HCT116 (cell line): Measurements from ENCODE around the gene ELK3. TPM values are rescaled to one million over a fixed set of nuclear protein-coding genes. Genes with fewer than 3 reads are reported as not detected.

Source experiments
- ATAC-seq: fragments of 200-7000 bp; cut with Tn5 transposase; 2 replicates; pipeline ENCODE4 v1.9.1; 2020; ENCODE audit warnings: mild to moderate bottlenecking, moderate library complexity
- BruUV-seq: library from RNA; stranded (reverse); fragments of 400-500 nt; replicated peaks from 2 replicates; lab custom pipeline; 2021; lab: Mats Ljungman, UMichigan
- CTCF ChIA-PET: fragments of 300-600 bp; sonication (Branson Sonifier 250); formaldehyde crosslinking; loops from one replicate; lab custom pipeline; 2021; ENCODE audit warnings: antibody characterized with exemption; lab: Charles Lee
- POLR2A ChIA-PET: fragments of 300-600, 350-600 bp; sonication (Branson Sonifier 250); formaldehyde crosslinking; loops from one replicate; lab custom pipeline; 2021; ENCODE audit warnings: antibody characterized with exemption; lab: Charles Lee
- RAD21 ChIA-PET, 2 experiments: fragments of 300-600 bp; sonication (Branson Sonifier 250); formaldehyde crosslinking; loops; one replicate each; lab custom pipeline; 2023; ENCODE audit warnings: low total read pairs in 2 of 2; ENCODE audit not compliant: uncharacterized antibody in 2 of 2, unreplicated experiment in 2 of 2, low non-redundant PET in 1 of 2; lab: Charles Lee
- DNase-seq: peaks from one replicate; pipeline ENCODE4 v3.0.0-alpha.2; 2010; ENCODE audit warnings: low read depth, low spot score
- H2AFZ ChIP-seq: fragments of 200-600 bp; shearing (Covaris generic), sonication (generic); 2 replicates; pipeline ENCODE4 v1.6.1; 2017; ENCODE audit warnings: low read depth, mixed run types, mixed read lengths, antibody characterized with exemption, low read length; ENCODE audit not compliant: poor library complexity, severe bottlenecking
- H3K27ac ChIP-seq: 2 replicates; pipeline ENCODE4 v1.5.1; 2012; ENCODE audit warnings: low read depth, low read length
- H3K27me3 ChIP-seq: fragments of 200-600 bp; sonication (generic); 2 replicates; pipeline ENCODE4 v1.6.1; 2016; ENCODE audit warnings: mixed run types, low read length, mixed read lengths; ENCODE audit not compliant: insufficient read depth
- H3K36me3 ChIP-seq, 2 experiments: fragments of 200-500 bp in 1 of 2; fragments of 200-600 bp in 1 of 2; sonication (Bioruptor generic) in 1 of 2; sonication (generic) in 1 of 2; 2 replicates each; pipeline versions ENCODE4 v1.5.1 to v1.6.1; 2014 to 2016; ENCODE audit warnings: low read length in 2 of 2, inconsistent platforms in 1 of 2, mixed read lengths in 1 of 2, mixed run types in 1 of 2; ENCODE audit not compliant: insufficient read depth in 2 of 2, control insufficient read depth in 1 of 2
- H3K4me1 ChIP-seq, 2 experiments: fragments of 200-600 bp in 1 of 2; sonication (generic) in 1 of 2; 2 replicates each; pipeline versions ENCODE4 v1.5.1 to v1.6.1; 2012 to 2017; ENCODE audit warnings: low read length in 2 of 2, inconsistent platforms in 1 of 2, mild to moderate bottlenecking in 1 of 2, mixed read lengths in 1 of 2, mixed run types in 1 of 2, moderate library complexity in 1 of 2; ENCODE audit not compliant: insufficient read depth in 2 of 2, control insufficient read depth in 1 of 2
- H3K4me2 ChIP-seq: fragments of 200-600 bp; sonication (generic); 2 replicates; pipeline ENCODE4 v1.6.1; 2017; ENCODE audit warnings: mixed run types, low read length, mixed read lengths
- H3K4me3 ChIP-seq, 2 experiments: fragments of 200-600 bp in 1 of 2; sonication (generic) in 1 of 2; replicated peaks in 1 of 2; 2 replicates each; pipeline ENCODE4 v1.5.1; 2011 to 2016; ENCODE audit warnings: low read length in 2 of 2, control low read depth in 1 of 2, low read depth in 1 of 2, mild to moderate bottlenecking in 1 of 2, mixed read lengths in 1 of 2, mixed run types in 1 of 2
- H3K79me2 ChIP-seq: fragments of 200-600 bp; sonication (generic); 2 replicates; pipeline ENCODE4 v1.6.1; 2017; ENCODE audit warnings: mild to moderate bottlenecking, mixed run types, low read length, moderate library complexity, mixed read lengths; ENCODE audit not compliant: insufficient read depth
- H3K9ac ChIP-seq: fragments of 200-600 bp; sonication (generic); 2 replicates; pipeline ENCODE4 v1.6.1; 2016; ENCODE audit warnings: low read length, mixed read lengths
- H3K9me2 ChIP-seq: fragments of 200-600 bp; sonication (generic), shearing (Covaris generic); 2 replicates; pipeline ENCODE4 v1.6.1; 2017; ENCODE audit warnings: mixed run types, mild to moderate bottlenecking, moderate library complexity; ENCODE audit not compliant: insufficient read depth
- H3K9me3 ChIP-seq, 2 experiments: fragments of 200-500 bp in 1 of 2; fragments of 200-600 bp in 1 of 2; sonication (Bioruptor generic) in 1 of 2; sonication (generic) in 1 of 2; 2 replicates each; pipeline ENCODE4 v1.6.1; 2014 to 2017; ENCODE audit warnings: low read length in 2 of 2, mixed read lengths in 2 of 2, inconsistent platforms in 1 of 2, low read depth in 1 of 2, mild to moderate bottlenecking in 1 of 2, mixed run types in 1 of 2, moderate library complexity in 1 of 2; ENCODE audit not compliant: control insufficient read depth in 1 of 2, insufficient read depth in 1 of 2
- H4K20me1 ChIP-seq: fragments of 200-600 bp; sonication (generic), shearing (Covaris generic); 2 replicates; pipeline ENCODE4 v1.6.1; 2017; ENCODE audit warnings: mixed run types, mild to moderate bottlenecking, moderate library complexity; ENCODE audit not compliant: insufficient read depth
- ATF3 ChIP-seq: IDR thresholded peaks from 2 replicates; pipeline ENCODE4 v1.6.1; 2012
- CBX3 ChIP-seq: IDR thresholded peaks from 2 replicates; pipeline ENCODE4 v1.6.1; 2012; ENCODE audit warnings: low read depth
- CEBPB ChIP-seq: IDR thresholded peaks from 2 replicates; pipeline ENCODE4 v1.6.1; 2012; ENCODE audit warnings: low read depth
- CTCF ChIP-seq, 3 experiments: fragments of 200-600 bp in 1 of 3; sonication (generic) in 1 of 3; IDR thresholded peaks in 2 of 3; conservative IDR thresholded peaks in 1 of 3; 2 replicates each; pipeline ENCODE4 v1.5.1; 2012 to 2017; ENCODE audit warnings: low read depth in 2 of 3, low read length in 2 of 3, antibody characterized with exemption in 1 of 3, borderline replicate concordance in 1 of 3, control low read depth in 1 of 3, mild to moderate bottlenecking in 1 of 3, mixed read lengths in 1 of 3, mixed run types in 1 of 3, moderate library complexity in 1 of 3; ENCODE audit not compliant: insufficient read depth in 1 of 3
- EGR1 ChIP-seq: IDR thresholded peaks from 2 replicates; pipeline ENCODE4 v1.6.1; 2012; ENCODE audit warnings: low read depth
- EZH2 ChIP-seq: fragments of 200-600 bp; sonication (generic); IDR thresholded peaks from 2 replicates; pipeline ENCODE4 v1.6.1; 2017; ENCODE audit warnings: antibody characterized with exemption, mixed run types
- MAX ChIP-seq: IDR thresholded peaks from 2 replicates; pipeline ENCODE4 v1.6.1; 2012
- POLR2A ChIP-seq: IDR thresholded peaks from 2 replicates; pipeline ENCODE4 v1.7.0; 2011; ENCODE audit warnings: borderline replicate concordance; ENCODE audit not compliant: insufficient read depth, insufficient read length; ENCODE audit errors: extremely low read depth
- POLR2AphosphoS5 ChIP-seq: IDR thresholded peaks from 2 replicates; pipeline ENCODE4 v1.6.1; 2011; ENCODE audit warnings: mild to moderate bottlenecking, low read depth, low read length, moderate library complexity
- RAD21 ChIP-seq: IDR thresholded peaks from 2 replicates; pipeline ENCODE4 v1.6.1; 2012; ENCODE audit warnings: low read depth, mild to moderate bottlenecking
- SP1 ChIP-seq: IDR thresholded peaks from 2 replicates; pipeline ENCODE4 v1.6.1; 2012; ENCODE audit warnings: low read depth
- SRF ChIP-seq: IDR thresholded peaks from 2 replicates; pipeline ENCODE4 v1.6.1; 2012; ENCODE audit warnings: low read depth
- TCF7L2 ChIP-seq: IDR thresholded peaks from 2 replicates; pipeline ENCODE4 v1.7.0; 2011; ENCODE audit warnings: borderline replicate concordance, inconsistent platforms; ENCODE audit not compliant: insufficient read depth, insufficient read length; ENCODE audit errors: extremely low read depth
- YY1 ChIP-seq: IDR thresholded peaks from 2 replicates; pipeline ENCODE4 v1.6.1; 2011; ENCODE audit warnings: low read length, low read depth, moderate library complexity, mild to moderate bottlenecking; ENCODE audit not compliant: insufficient replicate concordance; ENCODE audit errors: extremely low read depth
- ZBTB33 ChIP-seq: IDR thresholded peaks from 2 replicates; pipeline ENCODE4 v1.6.1; 2011; ENCODE audit warnings: mild to moderate bottlenecking, low read length, moderate library complexity; ENCODE audit not compliant: insufficient replicate concordance; ENCODE audit errors: extremely low read depth
- ZFX ChIP-seq: fragments of 450-650 bp; IDR thresholded peaks from 2 replicates; pipeline ENCODE4 v1.6.1; 2017
- ZNF274 ChIP-seq: fragments of 200-500 bp; sonication (Bioruptor generic); IDR thresholded peaks from 2 replicates; pipeline ENCODE4 v1.6.1; 2014; ENCODE audit warnings: mild to moderate bottlenecking, low read depth, low read length, inconsistent platforms
- intact Hi-C: fragments of 100-400 bp; cut with micrococcal nuclease; formaldehyde crosslinking; loops from 2 replicates; pipeline ENCODE4 v1.10.0; 2022
- total RNA-seq: library from RNA; stranded (reverse); gene quantifications from one replicate; pipeline ENCODE4 v1.2.1, GENCODE V29; 2021; ENCODE audit not compliant: unreplicated experiment

The ELK3 gene
- total RNA-seq, 1 experiment from 2014 or later = 45.6 TPM

GRCh38 chr12:96285158-96285557, 91.0 kb downstream of the ELK3 start:
- DNase-seq = no peak
- POLR2A ChIA-PET = no interaction called here
- no peaks in the 10 kb centered on the region for H3K9me2 ChIP-seq
- RAD21 ChIA-PET = no interaction called here
- no peaks in the 10 kb centered on the region for H3K27me3 ChIP-seq
- peaks cover 17 to 22% of the 10 kb centered on the region in 2 experiments; a peak in 3 of 4 replicates for H3K36me3 ChIP-seq
- H3K9ac ChIP-seq = no peak overlapping the region
- BruUV-seq = no TSS peak
- CTCF ChIA-PET = no interaction called here
- intact Hi-C loops = no loop called here
- ATAC-seq = no peak
- no peak overlapping the region for H3K4me3 ChIP-seq
- no peaks in the 10 kb centered on the region for H3K9me3 ChIP-seq
- H3K4me2 ChIP-seq = no peak overlapping the region
- no peak overlapping the region for H3K27ac ChIP-seq
- no peaks in the 10 kb centered on the region for H3K79me2 ChIP-seq
- H4K20me1 ChIP-seq = no peaks in the 10 kb centered on the region
- TF ChIP-seq SP1 = no peak
- TF ChIP-seq CTCF (IDR thresholded peaks at IDR 0.05 in 2 of 3, conservative IDR thresholded peaks at IDR 0.05 in 1 of 3; ENCODE audit: borderline replicate concordance in 1 of 3, insufficient read depth in 1 of 3, low read depth in 2 of 3, low read length in 2 of 3) = no peak
- no peak for TF ChIP-seq EZH2
- TF ChIP-seq ATF3 = no peak
- H3K4me1 ChIP-seq = no peaks in the 10 kb centered on the region
- no peak overlapping the region for H2AFZ ChIP-seq

GRCh38 chr12:96289067-96289466, 94.9 kb downstream of the ELK3 start:
- no peaks in the 10 kb centered on the region for H3K4me1 ChIP-seq
- no peaks in the 10 kb centered on the region for H3K27me3 ChIP-seq
- H3K9ac ChIP-seq = no peak overlapping the region
- ATAC-seq (no peak), DNase-seq (no peak)
- no TSS peak for BruUV-seq
- RAD21 ChIA-PET = no interaction called here
- no peak overlapping the region for H3K4me2 ChIP-seq
- H3K27ac ChIP-seq = no peak overlapping the region
- no peaks in the 10 kb centered on the region for H3K79me2 ChIP-seq
- CTCF ChIA-PET = no interaction called here
- POLR2A ChIA-PET = no interaction called here
- intact Hi-C loops = no loop called here
- H2AFZ ChIP-seq = no peak overlapping the region
- H4K20me1 ChIP-seq = no peaks in the 10 kb centered on the region
- no peaks in the 10 kb centered on the region for H3K9me3 ChIP-seq
- no peak overlapping the region for H3K4me3 ChIP-seq
- H3K9me2 ChIP-seq = no peaks in the 10 kb centered on the region
- peaks cover 4 to 8% of the 10 kb centered on the region in 2 experiments; a peak in 2 of 4 replicates for H3K36me3 ChIP-seq
- no peak for TF ChIP-seq EGR1
- TF ChIP-seq CEBPB = no peak
- no peak for TF ChIP-seq MAX
- TF ChIP-seq CBX3 = no peak
- no peak for TF ChIP-seq ZBTB33
- TF ChIP-seq ZNF274 = no peak
- no peak for TF ChIP-seq POLR2A
- no peak for TF ChIP-seq TCF7L2
- TF ChIP-seq ZFX = no peak
- TF ChIP-seq SRF = no peak
- TF ChIP-seq POLR2AphosphoS5 = no peak
- TF ChIP-seq RAD21 = no peak
- no peak for TF ChIP-seq YY1
